ENCODE data around the gene SCO2.

The SCO2 gene

DNA sequence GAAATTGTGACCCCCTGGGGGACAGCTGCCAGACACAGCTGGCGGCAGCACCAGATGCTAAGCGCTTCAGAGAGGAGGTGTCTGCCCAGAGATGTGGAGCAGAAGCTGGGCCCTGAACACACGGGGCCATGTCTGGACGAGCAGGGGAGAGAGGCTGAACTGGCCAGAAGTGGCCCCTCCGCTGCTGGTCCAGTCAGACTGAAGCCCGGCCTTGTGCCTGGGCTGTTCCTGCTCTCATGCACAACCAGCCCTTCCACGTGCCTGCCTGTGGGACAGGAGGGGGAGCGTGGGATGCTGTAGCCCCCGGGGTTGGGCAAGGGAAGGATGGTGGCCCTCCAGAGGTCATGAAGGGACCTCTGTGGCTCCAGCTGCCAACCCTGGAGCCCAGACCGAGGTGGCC is 42.3 kb downstream of the SCO2 start:
- TF ChIP-seq, protein P1, sequence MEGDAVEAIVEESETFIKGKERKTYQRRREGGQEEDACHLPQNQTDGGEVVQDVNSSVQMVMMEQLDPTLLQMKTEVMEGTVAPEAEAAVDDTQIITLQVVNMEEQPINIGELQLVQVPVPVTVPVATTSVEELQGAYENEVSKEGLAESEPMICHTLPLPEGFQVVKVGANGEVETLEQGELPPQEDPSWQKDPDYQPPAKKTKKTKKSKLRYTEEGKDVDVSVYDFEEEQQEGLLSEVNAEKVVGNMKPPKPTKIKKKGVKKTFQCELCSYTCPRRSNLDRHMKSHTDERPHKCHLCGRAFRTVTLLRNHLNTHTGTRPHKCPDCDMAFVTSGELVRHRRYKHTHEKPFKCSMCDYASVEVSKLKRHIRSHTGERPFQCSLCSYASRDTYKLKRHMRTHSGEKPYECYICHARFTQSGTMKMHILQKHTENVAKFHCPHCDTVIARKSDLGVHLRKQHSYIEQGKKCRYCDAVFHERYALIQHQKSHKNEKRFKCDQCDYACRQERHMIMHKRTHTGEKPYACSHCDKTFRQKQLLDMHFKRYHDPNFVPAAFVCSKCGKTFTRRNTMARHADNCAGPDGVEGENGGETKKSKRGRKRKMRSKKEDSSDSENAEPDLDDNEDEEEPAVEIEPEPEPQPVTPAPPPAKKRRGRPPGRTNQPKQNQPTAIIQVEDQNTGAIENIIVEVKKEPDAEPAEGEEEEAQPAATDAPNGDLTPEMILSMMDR (IDR thresholded peaks at IDR 0.05; ENCODE audit: control extremely low read depth, extremely low read depth, low read depth, missing control alignments) = no peak
- no peak for DNase-seq (ENCODE audit: extremely low spot score)
- CTCF ChIA-PET = no interaction called here
- POLR2A ChIA-PET = interaction anchor here (0.6 kb wide), 1 partner anchor 52 kb away, joined by 8 read pairs; no protein-coding TSS in a partner anchor

DNA sequence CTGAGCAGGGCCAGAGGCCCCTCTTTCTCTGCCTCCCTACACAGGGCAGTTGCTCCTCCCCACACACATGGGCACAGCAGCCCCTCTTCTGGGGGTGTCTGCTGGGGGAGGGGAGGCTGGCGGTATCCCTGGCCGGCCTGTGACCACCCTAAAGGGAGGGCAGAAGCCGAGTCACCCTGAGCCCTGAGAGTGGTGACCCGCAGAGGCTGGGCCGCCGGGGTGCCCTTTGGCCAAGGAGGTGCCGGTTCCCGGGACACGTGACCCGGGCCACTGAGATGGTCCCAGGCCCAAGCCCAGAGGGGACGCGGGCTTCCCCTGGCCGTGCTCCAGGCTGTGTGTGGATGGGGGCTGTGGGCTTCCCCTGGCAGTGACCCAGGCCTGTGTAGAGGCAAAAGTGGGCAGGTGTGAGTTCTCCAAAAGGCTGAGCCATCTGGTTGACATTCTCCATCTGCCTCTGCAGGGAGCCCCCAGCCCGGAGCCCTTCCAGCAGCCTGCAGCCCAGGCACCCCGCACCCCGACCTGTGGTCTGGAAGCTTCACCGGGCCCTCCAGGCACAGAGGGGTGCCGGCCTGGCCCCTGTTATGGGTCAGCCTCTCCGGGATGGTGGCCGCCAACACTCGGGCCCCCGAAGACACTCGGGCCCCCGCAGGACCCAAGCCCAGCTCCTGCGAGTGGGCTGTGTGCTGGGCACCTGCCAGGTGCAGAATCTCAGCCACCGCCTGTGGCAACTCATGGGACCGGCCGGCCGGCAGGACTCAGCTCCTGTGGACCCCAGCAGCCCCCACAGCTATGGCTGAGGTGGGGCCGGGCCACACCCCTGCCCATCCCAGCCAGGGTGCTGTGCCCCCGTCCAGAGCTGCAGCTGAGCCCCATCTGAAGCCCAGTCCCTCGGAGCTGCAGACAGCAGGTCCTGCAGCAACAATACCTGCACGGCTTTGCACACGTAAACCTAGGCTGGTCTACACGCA is 43.0 kb downstream of the SCO2 start:
- CTCF ChIA-PET = interaction anchor here (1.4 kb wide), 1 partner anchor 15 kb away, joined by 3 read pairs; no protein-coding TSS in a partner anchor
- no peak for DNase-seq (ENCODE audit: extremely low spot score)
- POLR2A ChIA-PET = no interaction called here
- TF ChIP-seq, protein P1 (IDR thresholded peaks at IDR 0.05; ENCODE audit: control extremely low read depth, extremely low read depth, low read depth, missing control alignments) = no peak

DNA sequence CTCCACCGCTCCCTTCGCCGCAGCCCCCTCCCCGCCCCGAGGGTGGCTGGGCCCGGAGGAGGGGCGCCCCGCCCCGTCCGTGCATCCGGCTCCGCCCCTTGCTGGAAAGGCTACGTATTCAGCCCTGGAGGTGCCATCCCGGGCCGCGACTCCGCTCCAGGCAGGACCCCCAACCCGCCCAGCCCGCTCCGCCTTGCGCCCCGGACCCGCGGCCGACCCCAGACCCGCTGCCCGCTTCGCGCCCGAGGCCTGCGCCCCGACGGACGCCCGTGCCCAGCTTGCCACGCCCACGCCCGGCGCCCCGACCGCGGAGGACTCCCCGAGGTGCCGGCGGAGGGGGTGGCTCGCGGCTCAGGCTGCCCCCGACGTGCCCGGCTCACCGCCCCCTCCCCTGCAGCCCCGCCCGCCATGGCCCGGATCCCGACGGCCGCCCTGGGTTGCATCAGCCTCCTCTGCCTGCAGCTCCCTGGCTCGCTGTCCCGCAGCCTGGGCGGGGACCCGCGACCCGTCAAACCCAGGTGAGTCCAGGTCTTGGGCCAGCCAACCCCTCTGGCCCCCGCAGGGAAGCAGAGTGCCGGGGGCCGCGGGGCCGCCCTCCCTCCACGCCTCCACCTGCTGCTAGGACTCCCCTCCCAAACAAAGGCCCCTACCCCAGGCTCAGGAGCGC is 43.8 kb downstream of the SCO2 start, which contains the start of gene ADM2:
Gene ADM2 (plus strand): TSS at position 104 of the 667 bp plus-strand sequence. CDS start 305 bp downstream, at position 409.
- DNase-seq (ENCODE audit: extremely low spot score) = peak; percentile 69
- ChIA-PET POLR2A (no interaction called here), CTCF (interaction anchor here (1.4 kb wide), 1 partner anchor 16 kb away, joined by 3 read pairs; no protein-coding TSS in a partner anchor)
- TF ChIP-seq, protein P1 (IDR thresholded peaks at IDR 0.05; ENCODE audit: control extremely low read depth, extremely low read depth, low read depth, missing control alignments) = no peak

DNA sequence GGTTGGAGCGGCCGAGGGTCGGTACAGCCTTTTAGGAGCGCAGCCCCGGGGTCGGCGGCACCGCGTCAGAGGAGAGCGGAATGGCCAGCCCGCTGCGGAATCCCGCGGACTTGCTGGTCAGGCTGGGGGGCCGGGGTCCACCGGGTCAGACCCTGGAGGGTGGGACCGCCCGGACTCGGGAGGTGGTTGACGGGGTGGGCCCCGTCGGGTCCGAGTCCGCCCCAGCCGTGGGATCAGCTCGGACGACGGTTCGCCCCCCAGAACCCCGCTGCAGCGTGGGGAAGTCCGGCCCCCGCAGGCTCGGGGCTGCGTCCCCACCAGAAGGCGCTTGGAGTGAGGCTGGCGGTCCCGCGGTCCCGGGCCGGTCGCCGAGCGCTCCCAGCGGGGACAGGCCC is 44.4 kb downstream of the SCO2 start:
- TF ChIP-seq, protein P1 (IDR thresholded peaks at IDR 0.05; ENCODE audit: control extremely low read depth, extremely low read depth, low read depth, missing control alignments) = no peak
- ChIA-PET POLR2A (no interaction called here), CTCF (interaction anchor here (1.4 to 2.5 kb wide), 3 partner anchors 9 to 204 kb away, joined by 3 to 6 read pairs (median 3); no protein-coding TSS in a partner anchor)
- no peak for DNase-seq (ENCODE audit: extremely low spot score)

DNA sequence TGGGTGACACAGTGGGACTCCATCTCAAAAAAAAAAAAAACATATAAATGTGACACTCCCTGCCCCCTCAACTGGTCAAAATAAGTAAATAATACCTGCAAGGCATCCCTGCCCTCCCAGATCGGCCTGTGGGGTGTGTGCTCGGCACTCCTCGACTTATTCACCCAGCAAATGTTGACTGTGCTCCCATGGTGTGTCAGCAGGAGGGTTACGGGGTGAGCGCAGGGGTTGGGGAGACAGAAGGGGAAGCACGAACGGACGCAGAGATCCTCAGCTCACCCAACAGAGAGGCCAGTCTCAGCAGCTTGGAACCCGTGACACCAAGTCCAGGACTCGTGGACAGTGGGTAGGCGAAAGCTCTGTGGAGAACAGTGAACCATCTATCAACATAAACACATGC is 45.7 kb downstream of the SCO2 start:
- CTCF ChIA-PET = interaction anchor here (1.4 to 2.5 kb wide), 3 partner anchors 8 to 203 kb away, joined by 3 to 7 read pairs (median 6); no protein-coding TSS in a partner anchor
- POLR2A ChIA-PET = no interaction called here
- no peak for DNase-seq (ENCODE audit: extremely low spot score)
- TF ChIP-seq, protein P1 (IDR thresholded peaks at IDR 0.05; ENCODE audit: control extremely low read depth, extremely low read depth, low read depth, missing control alignments) = no peak

DNA sequence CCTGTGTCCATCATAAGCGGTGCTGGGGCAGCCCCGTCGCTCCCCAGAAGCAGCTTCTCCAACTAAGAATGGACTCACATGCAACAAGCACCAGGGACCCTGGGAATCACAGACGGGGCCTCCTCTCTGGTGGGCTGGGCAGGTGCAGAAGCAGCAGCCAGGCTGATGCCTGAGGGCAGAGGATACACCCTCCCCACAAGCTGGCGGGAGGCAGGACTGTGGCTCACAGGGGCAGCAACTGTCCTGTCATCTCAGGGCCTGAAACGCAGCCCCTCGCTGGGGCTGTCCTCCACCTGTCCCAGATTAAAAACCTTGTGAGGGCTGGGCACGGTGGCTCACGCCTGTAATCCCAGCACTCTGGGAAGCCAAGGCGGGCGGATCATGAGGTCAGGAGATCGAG is 47.5 kb downstream of the SCO2 start:
- CTCF ChIA-PET = interaction anchor here (3.0 kb wide), 1 partner anchor 20 kb away, joined by 10 read pairs; no protein-coding TSS in a partner anchor

More for the DNA sequence above, 47.5 kb downstream of the SCO2 start:
- POLR2A ChIA-PET = no interaction called here
- TF ChIP-seq, protein P1 (IDR thresholded peaks at IDR 0.05; ENCODE audit: control extremely low read depth, extremely low read depth, low read depth, missing control alignments) = no peak
- DNase-seq (ENCODE audit: extremely low spot score) = no peak

All from GM10248 (cell line).